GM19463 (cell line): ENCODE data around the gene XRCC4.
"Not testable (repeated sequence)": the region's sequence is repeated elsewhere in the genome, so short reads cannot be mapped to it uniquely, and the experiment has no call there.

Source experiments
- ATAC-seq: cut with Tn5 transposase; IDR thresholded peaks from one replicate; pipeline ENCODE4 v1.9.1; 2021; ENCODE audit warnings: mild to moderate bottlenecking, moderate library complexity; ENCODE audit not compliant: unreplicated experiment

Gene XRCC4

DNA sequence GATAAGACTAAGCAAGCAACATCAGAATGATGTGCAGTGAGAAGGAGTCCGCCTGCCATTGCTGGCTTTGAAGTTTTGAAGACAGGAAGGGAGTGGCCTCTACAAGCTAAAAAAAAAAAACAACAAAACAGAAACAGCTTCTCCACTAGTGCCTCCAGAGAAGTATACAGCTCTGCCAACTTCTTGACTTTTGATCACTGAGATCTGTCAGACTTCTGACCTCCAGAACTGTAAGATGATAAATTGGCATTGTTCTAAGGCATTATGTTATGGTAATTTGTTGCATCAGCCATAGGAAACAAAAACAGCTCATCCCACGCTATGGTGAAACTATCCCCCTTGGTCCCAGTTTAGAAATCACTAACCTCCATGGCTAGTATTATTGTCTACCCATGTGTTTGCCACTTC lies 263.2 kb downstream of the XRCC4 start:
- ATAC-seq: no peak

DNA sequence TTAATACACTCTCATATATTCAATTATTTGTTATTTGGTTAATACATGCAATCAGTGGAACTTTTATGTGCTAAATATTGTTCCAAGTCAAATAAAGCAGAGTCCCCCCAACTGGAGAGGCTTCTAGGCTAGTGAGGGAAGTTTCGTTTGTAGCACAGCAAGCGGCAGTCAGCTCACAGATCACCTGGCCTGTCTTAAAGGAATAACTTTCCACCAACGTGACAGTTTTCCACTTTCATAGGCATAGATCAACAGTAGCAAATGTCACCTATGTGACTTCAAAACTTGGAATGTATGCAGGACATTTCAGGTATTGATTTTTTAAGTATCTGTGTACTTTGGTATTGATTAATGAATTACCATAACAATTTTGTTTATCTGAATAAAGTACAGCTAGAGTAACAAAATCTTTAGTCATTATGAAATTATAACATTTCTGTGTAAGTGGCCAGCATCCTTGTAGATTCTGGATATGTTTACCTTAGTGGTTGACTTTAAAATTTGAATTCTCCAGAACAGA lies 264.5 kb downstream of the XRCC4 start:
- ATAC-seq: no peak

DNA sequence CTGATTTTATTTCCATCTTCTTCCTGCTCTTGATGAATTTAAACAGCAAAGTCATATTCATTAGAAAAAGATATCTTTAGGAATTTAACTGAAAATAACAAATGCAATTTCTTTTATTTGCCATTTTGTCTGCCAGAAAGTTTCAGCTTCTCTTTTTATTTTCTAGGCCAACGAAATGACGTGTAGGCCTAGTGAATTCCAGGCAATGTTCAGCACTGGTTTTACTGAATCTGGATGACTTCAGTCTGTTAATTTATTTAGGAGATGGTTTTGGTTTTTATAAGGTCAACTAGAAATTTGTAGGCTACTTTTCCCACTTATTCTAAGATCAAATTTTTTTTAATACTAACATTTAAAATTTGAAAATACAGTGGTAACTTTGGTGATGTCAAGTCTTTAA lies 265.1 kb downstream of the XRCC4 start:
- no peak for ATAC-seq

DNA sequence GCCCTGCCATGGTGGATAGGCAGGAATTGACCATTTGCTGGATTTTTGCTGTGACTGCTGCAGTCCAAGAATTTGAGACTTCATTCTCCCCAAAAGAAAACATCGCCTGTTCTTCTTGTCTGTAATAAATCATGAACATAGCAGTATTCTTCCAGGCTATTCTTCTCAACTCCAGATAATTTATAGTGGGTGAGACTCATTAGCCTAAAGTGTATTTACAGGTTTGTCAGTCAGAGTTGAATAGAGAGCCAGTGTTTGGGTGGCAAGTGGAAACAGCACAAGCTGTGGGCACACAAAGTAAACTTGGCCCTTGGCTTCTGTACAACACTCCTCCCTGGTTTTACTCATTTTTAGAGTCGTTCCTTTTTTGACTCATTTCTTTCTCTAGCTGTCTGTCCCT lies 266.0 kb downstream of the XRCC4 start:
- no peak for ATAC-seq

DNA sequence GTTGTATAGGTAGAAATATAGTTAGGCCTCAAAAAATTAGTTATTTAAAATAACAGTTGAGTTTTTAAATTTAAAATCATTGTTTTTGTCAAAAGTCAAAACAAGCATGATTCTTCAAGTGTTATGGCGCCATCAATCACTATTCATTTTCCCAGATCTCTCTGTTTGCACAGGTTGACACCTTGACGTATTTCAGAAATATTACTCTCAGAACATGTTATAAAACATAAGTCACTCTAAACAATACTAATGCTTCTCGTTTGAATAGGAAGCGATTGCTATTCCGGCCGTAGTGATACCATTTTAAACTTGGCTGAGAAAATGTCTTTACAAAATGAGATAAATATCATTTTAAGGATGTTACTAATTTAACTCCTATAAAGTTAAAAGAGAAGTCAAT lies 268.1 kb downstream of the XRCC4 start:
- ATAC-seq: no peak

DNA sequence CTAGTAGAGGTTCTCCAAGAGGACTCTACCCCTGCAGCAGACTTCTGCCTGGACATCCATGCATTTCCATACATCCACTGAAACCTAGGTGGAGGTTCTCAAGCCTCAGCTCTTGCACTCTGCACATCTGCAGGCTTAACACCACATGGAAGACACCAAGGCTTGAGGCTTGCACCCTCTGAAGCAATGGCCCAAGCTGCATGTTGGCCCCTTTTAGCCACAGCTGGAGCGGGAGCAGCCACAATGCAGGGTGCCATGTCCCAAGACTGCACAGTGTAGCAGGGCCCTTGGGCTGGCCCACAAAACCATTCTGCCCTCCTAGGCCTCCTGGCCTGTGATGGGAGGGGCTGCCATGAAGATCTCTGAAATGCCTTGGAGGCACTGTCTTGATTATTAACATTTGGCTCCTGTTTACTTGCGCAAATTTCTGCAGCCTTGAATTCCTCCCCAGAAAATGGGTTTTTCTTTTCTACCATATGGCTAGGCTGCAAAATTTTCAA lies 271.0 kb downstream of the XRCC4 start:
- no peak for ATAC-seq

DNA sequence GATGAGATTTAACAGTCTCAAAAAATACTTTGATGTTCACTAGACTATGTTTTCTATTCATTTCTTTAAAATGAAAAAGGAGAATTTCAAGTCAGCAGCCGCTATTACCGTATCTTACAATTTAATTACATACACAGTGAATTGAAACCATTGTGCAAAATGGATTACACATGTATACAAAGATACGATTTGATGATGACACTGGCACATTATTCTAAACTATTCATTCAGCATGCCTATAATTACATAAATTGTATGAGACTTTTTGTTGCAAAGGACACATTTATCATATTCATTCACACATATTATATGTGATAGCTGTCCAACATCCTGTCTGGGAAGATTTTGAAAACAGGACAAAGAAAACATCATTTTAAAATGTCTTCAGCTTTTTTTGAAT lies 275.9 kb downstream of the XRCC4 start:
- ATAC-seq: no peak

DNA sequence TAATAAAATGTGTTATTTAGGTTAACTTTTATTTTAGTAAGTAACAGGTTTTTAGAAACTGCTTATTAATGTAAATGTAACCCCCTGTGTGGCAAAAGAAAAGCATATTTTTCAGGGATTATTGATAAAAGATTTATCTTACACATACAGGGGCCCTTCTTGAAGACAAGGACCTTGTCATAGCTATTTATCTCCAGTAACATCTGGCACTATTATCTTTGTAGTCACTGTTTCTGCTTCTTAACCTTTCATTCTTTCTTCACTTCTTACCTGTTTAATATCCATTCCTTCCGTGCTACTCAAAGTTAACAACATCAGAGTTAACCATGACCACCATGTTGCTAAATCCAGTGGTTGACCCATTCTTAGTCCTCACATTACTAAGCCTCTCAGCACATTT lies 276.4 kb downstream of the XRCC4 start:
- no peak for ATAC-seq

DNA sequence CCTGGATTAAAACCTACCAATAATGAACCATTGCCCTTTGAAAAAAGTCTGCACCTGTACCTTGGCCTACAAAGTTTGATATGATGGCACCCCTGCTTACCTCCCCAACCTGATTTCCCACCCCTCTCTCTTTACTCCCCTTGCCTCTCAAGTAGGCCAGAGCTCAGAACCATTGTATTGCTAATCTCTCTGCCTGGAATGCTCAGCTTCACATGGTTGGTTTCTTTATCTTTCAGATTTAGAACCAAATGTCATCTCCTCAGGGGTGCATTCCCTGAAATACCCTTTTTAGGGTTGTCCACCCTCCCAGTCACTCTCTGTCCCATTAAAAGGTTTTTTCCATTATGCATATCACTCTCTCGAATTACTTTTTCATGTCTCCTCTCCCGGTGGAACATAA lies 277.6 kb downstream of the XRCC4 start:
- ATAC-seq: no peak

DNA sequence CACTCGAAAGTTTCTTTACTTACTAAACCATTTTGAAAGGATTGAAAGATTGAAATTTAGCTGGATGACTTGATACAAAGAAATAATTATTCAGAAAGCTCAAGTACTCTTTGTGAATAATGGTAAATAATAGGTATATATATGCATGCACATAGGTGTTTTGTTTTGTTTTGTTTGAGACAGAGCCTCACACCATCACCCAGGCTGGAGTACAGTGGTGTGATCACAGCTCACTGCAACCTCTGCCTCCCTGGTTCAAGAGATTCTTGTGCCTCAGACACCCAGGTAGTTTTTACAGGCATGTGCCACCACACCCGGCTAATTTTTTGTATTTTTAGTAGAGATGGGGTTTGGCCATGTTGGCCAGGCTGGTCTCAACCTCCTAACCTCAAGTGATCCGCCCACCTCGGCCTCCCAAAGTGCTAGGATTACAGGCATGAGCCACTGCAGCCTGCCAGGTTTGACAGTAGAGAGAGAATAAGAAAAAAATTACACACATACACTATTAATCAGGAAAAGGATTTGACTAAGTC lies 278.2 kb downstream of the XRCC4 start:
- not testable (repeated sequence) for ATAC-seq

DNA sequence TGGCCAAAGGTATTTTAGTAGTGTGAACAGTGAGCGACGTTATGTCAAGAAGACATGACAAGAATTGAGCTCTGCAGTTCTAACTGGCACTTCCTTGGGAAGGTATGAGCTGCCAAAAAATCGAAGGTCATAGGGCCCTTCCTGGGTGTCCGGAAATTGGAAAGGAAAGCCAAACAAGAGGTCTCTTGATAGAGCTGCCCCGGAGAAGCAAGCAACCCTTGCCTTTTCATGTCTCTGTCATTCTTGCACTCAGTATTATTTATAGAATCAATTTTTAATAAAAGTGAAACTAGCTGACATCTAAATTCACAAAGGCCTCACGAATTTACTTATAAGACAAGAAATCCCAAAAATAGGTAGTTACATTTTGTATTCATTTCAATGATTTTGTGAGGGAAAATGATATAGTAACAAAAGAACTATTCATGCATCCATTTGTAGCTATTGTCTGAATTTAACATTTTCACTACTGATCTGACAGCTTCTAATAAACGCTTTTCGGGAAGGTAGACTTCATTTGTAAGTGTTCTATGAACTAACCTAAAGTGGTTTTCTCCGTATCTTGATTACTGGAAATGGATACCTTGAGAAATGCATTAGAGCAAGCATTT lies 280.4 kb downstream of the XRCC4 start:
- no peak for ATAC-seq

DNA sequence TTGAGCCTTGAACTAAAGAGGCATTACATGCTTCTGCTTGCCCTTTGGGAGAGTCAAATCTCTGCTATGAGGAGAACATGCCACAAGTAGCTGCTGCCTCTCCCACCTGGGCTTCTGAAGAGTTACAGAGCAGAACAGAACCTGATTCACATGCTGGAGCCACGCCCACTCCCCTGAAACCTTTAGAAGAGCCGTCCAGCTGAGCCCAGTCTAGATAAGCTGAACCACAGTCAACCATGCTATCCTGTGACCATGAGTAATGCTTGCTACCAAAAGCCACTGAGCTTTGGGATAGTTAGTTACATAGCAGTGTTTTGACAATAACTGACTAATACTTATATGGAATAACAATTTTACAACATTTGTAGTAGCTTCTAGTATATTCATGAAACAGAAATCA lies 283.2 kb downstream of the XRCC4 start:
- ATAC-seq: no peak

DNA sequence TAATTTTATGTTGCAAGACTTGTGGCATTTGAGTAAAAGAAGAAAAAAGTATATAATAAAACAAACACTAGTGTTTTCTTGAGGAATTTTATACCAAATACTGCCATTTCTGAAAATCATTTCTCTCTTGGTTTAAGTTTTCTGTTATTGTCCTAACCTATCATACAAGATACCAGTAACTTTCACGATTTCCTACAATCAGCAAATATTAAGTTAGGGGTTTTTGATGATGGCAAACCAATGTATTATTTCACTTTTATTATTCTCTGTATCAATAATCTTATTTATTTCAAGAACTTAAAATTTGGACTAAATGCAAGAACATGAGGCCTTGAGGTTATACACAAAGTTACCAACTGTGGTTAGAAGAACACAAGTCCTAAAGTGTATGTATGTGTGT lies 285.2 kb downstream of the XRCC4 start:
- no peak for ATAC-seq

DNA sequence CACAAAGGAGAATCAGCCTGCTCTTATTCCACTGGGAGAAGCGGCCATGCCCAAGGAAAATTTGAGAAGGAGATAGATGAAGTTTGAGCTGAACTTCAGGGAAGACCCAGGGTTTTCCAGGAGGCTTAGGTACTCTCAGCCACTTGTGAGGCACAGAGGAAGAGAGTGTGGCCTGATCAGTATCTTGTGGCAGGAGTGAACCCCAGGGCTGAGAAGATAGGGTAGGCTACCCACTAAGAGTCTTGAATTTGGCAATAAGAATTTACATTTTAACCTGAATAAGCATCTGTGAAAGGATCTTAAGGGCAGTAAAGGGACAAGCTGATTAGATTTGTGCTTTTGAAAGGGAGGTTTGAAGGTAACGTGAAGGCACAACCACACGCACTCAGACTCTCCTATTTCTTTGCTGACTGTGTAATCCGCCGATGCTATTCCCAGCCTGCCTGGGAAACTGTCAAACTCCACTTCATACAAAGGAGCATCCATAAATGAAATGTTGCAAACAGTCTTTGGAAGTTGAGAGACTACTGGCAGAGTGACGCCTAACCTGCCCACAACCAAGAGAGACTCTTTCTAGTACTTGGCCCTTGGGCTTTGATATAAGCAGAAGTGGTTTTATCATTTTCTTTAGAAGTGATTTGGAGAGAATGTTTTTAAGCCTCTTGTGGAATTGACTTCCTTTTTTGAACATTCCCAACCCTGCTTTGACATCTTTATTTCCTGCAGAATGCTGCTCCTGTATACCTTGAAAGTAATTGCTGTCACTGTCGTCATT lies 286.0 kb downstream of the XRCC4 start:
- ATAC-seq: no peak

DNA sequence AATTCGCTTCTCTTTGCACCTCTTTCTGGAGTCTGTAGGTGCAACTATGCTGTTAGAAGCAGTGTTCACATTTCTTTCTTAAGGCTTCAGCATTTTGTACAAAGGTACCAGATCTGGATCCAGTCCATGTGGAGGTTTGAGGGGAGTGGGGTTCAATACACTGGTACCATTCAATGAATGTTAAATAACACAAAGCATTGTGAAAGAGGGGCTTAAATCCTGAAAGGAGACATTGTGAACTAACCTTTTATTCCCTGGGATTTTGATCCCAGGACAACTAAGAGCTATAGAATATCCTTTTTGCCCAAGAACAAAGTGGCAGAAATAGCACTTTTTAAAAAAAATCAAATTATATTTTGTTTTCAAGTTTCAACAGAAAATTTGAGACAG lies 286.5 kb downstream of the XRCC4 start:
- no peak for ATAC-seq

DNA sequence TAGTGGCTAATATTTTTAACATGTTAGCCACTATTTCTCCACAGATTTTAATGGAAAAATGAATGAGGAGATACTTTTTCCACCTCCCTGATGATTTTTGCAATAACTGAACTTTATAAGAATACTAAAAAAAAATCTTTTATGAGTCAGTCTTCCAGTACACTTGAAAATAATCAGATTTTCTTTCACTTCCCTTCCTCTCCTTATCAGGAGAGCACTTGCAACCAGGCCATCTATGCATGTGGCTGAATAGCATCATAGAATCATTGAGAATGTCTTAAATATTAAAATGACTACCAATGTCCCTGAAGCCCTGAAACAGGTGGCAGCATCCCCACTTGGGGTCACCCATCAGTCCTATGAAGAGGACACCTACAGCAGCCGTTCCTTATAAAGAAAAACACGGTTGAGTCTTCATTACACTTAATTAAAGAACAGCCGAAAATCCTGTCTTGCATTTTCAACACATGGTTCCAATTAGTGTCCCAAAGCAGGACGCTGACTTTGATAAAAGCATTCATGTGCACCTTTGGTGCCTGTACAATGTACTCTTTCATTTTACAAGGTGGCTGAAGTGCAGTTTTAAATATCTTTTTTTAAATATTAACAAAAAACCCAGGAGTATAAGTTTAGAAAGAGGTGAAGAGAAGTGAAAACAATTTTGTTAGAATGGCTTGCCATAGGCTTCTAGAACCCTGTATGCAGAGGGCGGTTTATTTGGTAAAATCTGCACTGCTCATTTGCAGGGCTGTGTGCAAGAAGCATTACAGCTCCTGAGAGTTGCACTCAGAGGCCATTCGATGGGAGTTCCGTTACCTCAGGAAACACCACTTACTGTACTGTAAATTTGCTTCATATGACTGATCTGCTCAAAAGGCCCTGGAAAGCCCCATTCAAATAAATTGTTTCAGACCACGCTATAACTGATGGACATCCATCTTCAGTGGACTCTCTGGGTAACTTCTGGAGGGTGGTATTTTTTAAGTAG lies 287.3 kb downstream of the XRCC4 start:
- peak; percentile 43 for ATAC-seq

DNA sequence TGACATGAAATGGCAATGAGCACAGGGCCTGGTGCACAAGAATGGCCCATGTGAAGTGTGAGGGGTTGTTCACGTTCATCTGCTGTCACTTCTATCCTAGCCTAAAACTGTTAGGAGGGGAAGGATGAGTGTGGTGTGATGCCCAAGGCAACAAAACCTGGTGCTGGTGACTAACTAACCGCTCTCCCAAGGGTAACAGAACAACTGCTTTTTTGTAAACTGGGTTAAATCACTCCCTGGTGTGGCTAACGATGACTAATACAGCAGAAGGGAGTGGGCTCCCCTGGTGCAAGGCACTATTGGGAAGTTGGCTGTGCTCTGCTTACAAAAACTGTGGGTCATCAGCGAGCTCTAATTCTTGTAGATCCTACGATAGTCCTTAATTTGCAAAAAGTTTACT lies 291.0 kb downstream of the XRCC4 start:
- ATAC-seq: peak; percentile 64

DNA sequence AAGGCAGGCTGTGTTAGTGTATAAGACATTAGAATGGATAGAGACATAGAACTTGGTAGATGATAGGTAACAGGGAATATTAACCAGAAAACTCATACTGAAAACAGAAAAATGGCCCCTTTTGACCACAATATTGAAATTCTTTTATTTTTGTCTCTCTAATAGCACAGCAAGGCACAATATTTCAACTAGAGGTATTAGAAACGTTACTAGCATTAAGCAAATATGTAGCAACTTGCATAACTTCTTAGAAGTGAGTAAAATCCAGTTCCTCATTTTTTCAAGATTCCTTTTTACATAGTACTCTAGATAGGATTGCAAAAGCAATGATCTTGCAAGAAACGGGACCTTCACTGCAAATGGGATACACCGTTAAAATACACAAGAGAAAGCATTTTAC lies 291.5 kb downstream of the XRCC4 start:
- ATAC-seq: peak; percentile 43

DNA sequence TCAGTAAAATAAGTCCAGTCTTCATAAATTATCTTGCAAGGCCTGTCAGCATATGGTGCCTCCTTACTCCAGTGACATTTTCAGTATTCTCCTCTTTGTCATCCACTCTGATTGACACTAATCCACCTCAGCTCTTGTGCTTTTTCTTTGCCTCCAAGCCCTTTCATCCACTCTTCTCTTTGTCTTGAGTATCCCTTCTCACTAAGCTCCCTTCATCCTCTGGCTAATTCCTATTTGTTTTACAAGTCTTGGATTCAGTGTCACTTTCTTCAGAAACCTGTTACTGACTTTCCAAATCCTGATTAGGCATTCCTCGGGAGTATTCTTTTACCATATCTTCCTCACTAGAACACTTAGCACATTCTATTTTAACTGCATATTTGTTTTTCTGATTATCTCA lies 293.6 kb downstream of the XRCC4 start:
- no peak for ATAC-seq

DNA sequence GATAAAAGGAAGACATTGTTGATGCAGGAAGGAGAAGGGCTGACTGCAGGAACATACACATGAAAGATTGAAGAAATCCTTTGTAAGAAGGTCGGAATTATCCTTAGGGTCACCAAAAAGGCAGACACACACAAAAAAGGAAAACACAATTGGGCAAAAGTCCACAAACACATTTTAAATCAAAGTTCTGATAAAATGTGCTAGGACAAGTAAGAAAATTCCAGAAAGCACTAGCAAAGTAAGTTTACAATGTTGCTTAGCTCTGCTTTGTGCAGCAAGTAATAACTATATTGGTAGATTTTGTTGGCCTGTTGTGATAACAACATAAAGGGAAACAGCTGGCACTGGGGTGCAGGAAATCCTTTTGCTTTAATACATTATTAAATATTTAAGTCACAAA lies 294.4 kb downstream of the XRCC4 start:
- no peak for ATAC-seq

DNA sequence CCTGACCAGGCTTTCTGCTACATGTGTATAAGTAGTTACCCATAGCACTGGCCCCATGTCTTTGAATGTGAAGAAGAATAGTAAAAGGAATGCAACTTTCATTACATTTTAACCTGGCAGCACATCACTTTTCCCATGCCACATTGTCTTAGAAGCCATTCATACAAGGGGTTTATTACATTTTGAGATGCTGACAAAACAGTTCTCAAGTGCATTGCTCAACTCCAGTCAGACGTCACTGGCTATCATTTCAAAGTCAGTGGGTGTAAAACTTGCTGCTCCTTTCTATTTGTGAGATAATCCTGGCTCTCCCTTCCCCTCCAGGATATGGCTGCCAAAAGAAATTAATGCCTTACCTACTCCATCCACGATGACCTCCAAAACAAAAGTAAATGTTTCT lies 297.2 kb downstream of the XRCC4 start:
- no peak for ATAC-seq
